Naive thymus-derived CD4-positive, alpha-beta T cell (primary cell): ENCODE results near the gene NOL9. TPM values are rescaled to one million over a fixed set of nuclear protein-coding genes. Genes with fewer than 3 reads are reported as not detected.

Experiments used
- ATAC-seq: fragments of 150-1000 bp; cut with Tn5 transposase; 2 replicates; pipeline ENCODE4 v1.10.0; 2021; ENCODE audit warnings: mild to moderate bottlenecking, moderate library complexity
- CTCF ChIA-PET: fragments of 350-600 bp; sonication (Branson Sonifier 250); formaldehyde crosslinking; loops from one replicate; lab custom pipeline; 2021; ENCODE audit warnings: antibody characterized with exemption; lab: Charles Lee
- POLR2A ChIA-PET: fragments of 350-600 bp; sonication (Branson Sonifier 250); formaldehyde crosslinking; loops from one replicate; lab custom pipeline; 2021; ENCODE audit warnings: antibody characterized with exemption, inconsistent platforms; lab: Charles Lee
- DNase-seq, 9 donors: peaks; one replicate each; pipeline versions ENCODE4 v3.0.0 to v3.0.0-alpha.2; 2020 to 2022; ENCODE audit warnings: mixed read lengths in 1 of 9
- H3K27ac ChIP-seq: one replicate; pipeline ENCODE4 v1.7.0; 2013; ENCODE audit warnings: mild to moderate bottlenecking, low read depth, low read length, moderate library complexity
- H3K27me3 ChIP-seq, 2 donors: one replicate each; pipeline ENCODE4 v1.7.0; 2013; ENCODE audit warnings: low read length in 2 of 2, mild to moderate bottlenecking in 2 of 2, moderate library complexity in 2 of 2; ENCODE audit not compliant: control insufficient read depth in 2 of 2, insufficient read depth in 2 of 2
- H3K36me3 ChIP-seq, 3 experiments: 1 replicate in 2 of 3; 2 replicates in 1 of 3; pipeline ENCODE4 v1.7.0; 2013; ENCODE audit warnings: low read length in 3 of 3, mild to moderate bottlenecking in 3 of 3, moderate library complexity in 1 of 3; ENCODE audit not compliant: insufficient read depth in 3 of 3, control insufficient read depth in 2 of 3
- H3K4me1 ChIP-seq, 2 donors: one replicate each; pipeline ENCODE4 v1.7.0; 2013; ENCODE audit warnings: low read length in 2 of 2, mild to moderate bottlenecking in 2 of 2, moderate library complexity in 1 of 2; ENCODE audit not compliant: control insufficient read depth in 2 of 2, insufficient read depth in 2 of 2
- H3K4me3 ChIP-seq: 2 replicates; pipeline ENCODE4 v1.7.0; 2013; ENCODE audit warnings: mild to moderate bottlenecking, low read length
- H3K9me3 ChIP-seq, 3 experiments: 1 replicate in 2 of 3; 2 replicates in 1 of 3; pipeline ENCODE4 v1.7.0; 2013; ENCODE audit warnings: low read length in 3 of 3; ENCODE audit not compliant: control insufficient read depth in 2 of 3
- H3K27ac Mint-ChIP-seq, 9 donors: one replicate each; pipeline ENCODE4 v1.8.0; 2020 to 2022; ENCODE audit warnings: mixed read lengths in 9 of 9, mild to moderate bottlenecking in 8 of 9, moderate library complexity in 5 of 9, inconsistent platforms in 2 of 9
- H3K27me3 Mint-ChIP-seq, 5 donors: one replicate each; pipeline ENCODE4 v1.8.0; 2021 to 2022; ENCODE audit warnings: mixed read lengths in 5 of 5, mild to moderate bottlenecking in 1 of 5
- H3K36me3 Mint-ChIP-seq, 5 donors: one replicate each; pipeline ENCODE4 v1.8.0; 2020 to 2022; ENCODE audit warnings: mixed read lengths in 5 of 5, mild to moderate bottlenecking in 3 of 5, inconsistent platforms in 1 of 5
- H3K4me1 Mint-ChIP-seq, 7 donors: one replicate each; pipeline ENCODE4 v1.8.0; 2020 to 2022; ENCODE audit warnings: mixed read lengths in 7 of 7, mild to moderate bottlenecking in 3 of 7, inconsistent platforms in 1 of 7
- H3K4me3 Mint-ChIP-seq, 10 donors: one replicate each; pipeline ENCODE4 v1.8.0; 2020 to 2022; ENCODE audit warnings: mild to moderate bottlenecking in 10 of 10, mixed read lengths in 10 of 10, moderate library complexity in 6 of 10, inconsistent platforms in 2 of 10
- H3K9me3 Mint-ChIP-seq, 11 donors: one replicate each; pipeline ENCODE4 v1.8.0; 2020 to 2022; ENCODE audit warnings: mixed read lengths in 11 of 11, mild to moderate bottlenecking in 4 of 11, inconsistent platforms in 1 of 11, moderate library complexity in 1 of 11
- intact Hi-C, 2 donors: fragments of 100-400 bp; cut with micrococcal nuclease; formaldehyde crosslinking; loops; one replicate each; pipeline ENCODE4 v1.15.1; 2023
- polyA plus RNA-seq, 2 donors: library from polyadenylated mRNA; unstranded; fragments of 300-500 nt; fragmentation: Illumina TruSeq; gene quantifications; one replicate each; pipeline ENCODE4 v1.2.3, GENCODE V29; 2021
- total RNA-seq, 6 experiments: library from RNA in 5 of 6; stranded (reverse) in 5 of 6; gene quantifications; 1 replicate in 5 of 6; 2 replicates in 1 of 6; pipeline ENCODE4 v1.2.3 and lab custom pipeline; 2021 to 2026

NOL9 gene
- total and polyA plus RNA-seq, 7 experiments from 2014 or later: 13.4 to 80.6 (median 57.4) TPM

GRCh38 chr1:6592441-6592840, 38.1 kb upstream of the NOL9 start:
- H3K27ac Mint-ChIP-seq: peak overlapping the region in 1 of 9 donors; percentile 24
- Histone ChIP-seq H3K9me3 (no peaks in the 10 kb centered on the region), H3K27me3 (no peaks in the 10 kb centered on the region), H3K36me3 (peaks cover 0 to 89% (median 5%) of the 10 kb centered on the region in 3 experiments), H3K4me1 (peaks cover 8 to 13% of the 10 kb centered on the region in 2 donors), H3K4me3 (no peak overlapping the region), H3K27ac (peak overlapping the region; percentile 2)
- DNase-seq: no peak
- H3K27me3 Mint-ChIP-seq: no peaks in the 10 kb centered on the region
- no peaks in the 10 kb centered on the region for H3K9me3 Mint-ChIP-seq
- ChIA-PET POLR2A (interaction anchor here (0.7 to 1.9 kb wide), 3 partner anchors 8 to 12 kb away, joined by 3 to 10 read pairs (median 4); partner anchors contain the start of genes KLHL21 and ZBTB48), CTCF (interaction anchor here (1.0 to 1.1 kb wide), 2 partner anchors 37 to 62 kb away, joined by 3 to 5 read pairs; partner anchors contain the start of gene TAS1R1)
- ATAC-seq: no peak
- peaks cover 0 to 67% (median 44%) of the 10 kb centered on the region in 7 donors for H3K4me1 Mint-ChIP-seq
- peaks cover 0 to 18% (median 5%) of the 10 kb centered on the region in 5 donors for H3K36me3 Mint-ChIP-seq
- intact Hi-C loops: no loop called here
- H3K4me3 Mint-ChIP-seq: no peak overlapping the region

GRCh38 chr1:6591644-6592043, 37.3 kb upstream of the NOL9 start:
- intact Hi-C loops: no loop called here
- DNase-seq: no peak
- ChIA-PET CTCF (interaction anchor here (1.0 kb wide), 2 partner anchors 43 to 63 kb away, joined by 3 read pairs; no protein-coding TSS in a partner anchor), POLR2A (interaction anchor here (1.2 to 1.9 kb wide), 3 partner anchors 8 to 12 kb away, joined by 3 to 10 read pairs (median 4); partner anchors contain the start of gene KLHL21)
- H3K27ac ChIP-seq: peak overlapping the region; percentile 44
- Mint-ChIP-seq H3K4me1 (peaks cover 0 to 61% (median 47%) of the 10 kb centered on the region in 7 donors), H3K4me3 (peak overlapping the region in 2 of 10 donors; percentile 53 to 58), H3K27ac (peak overlapping the region in 4 of 9 donors; percentile 14 to 84 (median 48)), H3K36me3 (peaks cover 0 to 17% (median 5%) of the 10 kb centered on the region in 5 donors), H3K27me3 (no peaks in the 10 kb centered on the region), H3K9me3 (no peaks in the 10 kb centered on the region)
- no peak for ATAC-seq
- H3K4me3 ChIP-seq: no peak overlapping the region
- no peaks in the 10 kb centered on the region for H3K9me3 ChIP-seq
- H3K27me3 ChIP-seq: no peaks in the 10 kb centered on the region
- H3K36me3 ChIP-seq: peaks cover 0 to 81% (median 0%) of the 10 kb centered on the region in 3 experiments
- H3K4me1 ChIP-seq: peaks cover 7 to 8% of the 10 kb centered on the region in 2 donors

GRCh38 chr1:6591222-6591621, 36.9 kb upstream of the NOL9 start:
- CTCF ChIA-PET: interaction anchor here (1.0 kb wide), 1 partner anchor 43 kb away, joined by 3 read pairs; no protein-coding TSS in a partner anchor
- peaks cover 0 to 17% (median 5%) of the 10 kb centered on the region in 5 donors for H3K36me3 Mint-ChIP-seq
- Histone ChIP-seq H3K36me3 (peaks cover 0 to 77% (median 0%) of the 10 kb centered on the region in 3 experiments), H3K4me3 (no peak overlapping the region), H3K4me1 (peaks cover 3 to 8% of the 10 kb centered on the region in 2 donors), H3K27ac (peak overlapping the region; percentile 44), H3K9me3 (no peaks in the 10 kb centered on the region), H3K27me3 (no peaks in the 10 kb centered on the region)
- H3K27me3 Mint-ChIP-seq: no peaks in the 10 kb centered on the region
- peak overlapping the region in 3 of 10 donors; percentile 44 to 58 (median 53) for H3K4me3 Mint-ChIP-seq
- H3K27ac Mint-ChIP-seq: peak overlapping the region in 6 of 9 donors; percentile 53 to 84 (median 67)
- intact Hi-C loops: no loop called here
- peak; percentile 66 for ATAC-seq
- no peak for DNase-seq
- POLR2A ChIA-PET: interaction anchor here (1.2 to 1.9 kb wide), 3 partner anchors 9 to 12 kb away, joined by 3 to 10 read pairs (median 4); partner anchors contain the start of gene KLHL21
- H3K4me1 Mint-ChIP-seq: peaks cover 0 to 57% (median 43%) of the 10 kb centered on the region in 7 donors
- no peaks in the 10 kb centered on the region for H3K9me3 Mint-ChIP-seq

- Mint-ChIP-seq H3K27me3 (no peaks in the 10 kb centered on the region), H3K4me3 (no peak overlapping the region), H3K36me3 (peaks cover 0 to 7% (median 1%) of the 10 kb centered on the region in 5 donors), H3K27ac (peak overlapping the region in 6 of 9 donors; percentile 21 to 84 (median 40)), H3K9me3 (no peaks in the 10 kb centered on the region), H3K4me1 (peaks cover 2 to 48% (median 34%) of the 10 kb centered on the region in 7 donors)
- intact Hi-C loops: no loop called here
- Histone ChIP-seq H3K4me1 (peaks cover 0 to 8% of the 10 kb centered on the region in 2 donors), H3K27ac (peak overlapping the region; percentile 26), H3K9me3 (no peaks in the 10 kb centered on the region), H3K36me3 (peaks cover 0 to 65% (median 0%) of the 10 kb centered on the region in 3 experiments), H3K4me3 (no peak overlapping the region), H3K27me3 (no peaks in the 10 kb centered on the region)
- no peak for ATAC-seq
- DNase-seq: no peak
- ChIA-PET CTCF (interaction anchor here (1.2 kb wide), 1 partner anchor 14 kb away, joined by 3 read pairs; no protein-coding TSS in a partner anchor), POLR2A (interaction anchor here (1.6 kb wide), 1 partner anchor 12 kb away, joined by 6 read pairs; the partner anchor contains the start of gene KLHL21)
These were observed 35.7 kb upstream of the NOL9 start for GRCh38 chr1:6590046-6590445.

GRCh38 chr1:6588893-6589520, 34.7 kb upstream of the NOL9 start:
- ATAC-seq: no peak
- no peaks in the 10 kb centered on the region for H3K27me3 Mint-ChIP-seq
- H3K4me1 Mint-ChIP-seq: peaks cover 11 to 53% (median 40%) of the 10 kb centered on the region in 7 donors
- no peaks in the 10 kb centered on the region for H3K9me3 ChIP-seq
- ChIA-PET POLR2A (interaction anchor here (0.5 to 2.0 kb wide), 6 partner anchors 9 to 18 kb away, joined by 3 to 11 read pairs (median 4); partner anchors contain the start of genes KLHL21 and ZBTB48), CTCF (interaction anchor here (0.6 to 1.2 kb wide), 3 partner anchors 9 to 361 kb away, joined by 3 read pairs; partner anchors contain the start of gene ZBTB48)
- H3K27me3 ChIP-seq: no peaks in the 10 kb centered on the region
- H3K27ac ChIP-seq: no peak overlapping the region
- peaks cover 0 to 8% (median 0%) of the 10 kb centered on the region in 5 donors for H3K36me3 Mint-ChIP-seq
- peak overlapping the region in 3 of 9 donors; percentile 21 to 63 (median 61) for H3K27ac Mint-ChIP-seq
- no peak for DNase-seq
- no peak overlapping the region for H3K4me3 ChIP-seq
- H3K36me3 ChIP-seq: peaks cover 0 to 55% (median 0%) of the 10 kb centered on the region in 3 experiments
- peaks cover 0 to 8% of the 10 kb centered on the region in 2 donors for H3K4me1 ChIP-seq
- H3K4me3 Mint-ChIP-seq: no peak overlapping the region
- peaks cover 0 to 2% (median 0%) of the 10 kb centered on the region in 11 donors for H3K9me3 Mint-ChIP-seq
- intact Hi-C loops: no loop called here
